Right atrium auricular region (tissue), 2 donors: Measurements from ENCODE around the gene MEAF6. TPM values are rescaled to one million over a fixed set of nuclear protein-coding genes. Genes with fewer than 3 reads are reported as not detected.
A peak's percentile ranks its signal among the peaks of the same experiment; 100 is the strongest.
"Not testable (repeated sequence)": the region's sequence is repeated elsewhere in the genome, so short reads cannot be mapped to it uniquely, and the experiment has no call there.

ENCODE experiments used
- DNase-seq: peaks from one replicate; pipeline ENCODE4 v3.0.0-alpha.2; 2019; ENCODE audit warnings: low spot score
- H3K27ac ChIP-seq, 2 donors: fragments of 200-600 bp; sonication (generic); 1 replicate in 1 of 2; 2 replicates in 1 of 2; pipeline ENCODE4 v1.5.1; 2016 to 2019
- H3K27me3 ChIP-seq, 2 donors: fragments of 200-600 bp; sonication (generic); one replicate each; pipeline versions ENCODE4 v1.5.1 to v1.6.0; 2017 to 2019
- H3K36me3 ChIP-seq: fragments of 200-600 bp; sonication (generic); one replicate; pipeline ENCODE4 v1.5.1; 2016
- H3K4me1 ChIP-seq, 2 donors: fragments of 200-600 bp; sonication (generic); one replicate each; pipeline versions ENCODE4 v1.5.1 to v1.6.0; 2017 to 2019
- H3K4me3 ChIP-seq, 2 donors: fragments of 200-600 bp; sonication (generic); 1 replicate in 1 of 2; 2 replicates in 1 of 2; pipeline ENCODE4 v1.5.1; 2017 to 2019; ENCODE audit warnings: mild to moderate bottlenecking in 1 of 2, moderate library complexity in 1 of 2
- H3K9me3 ChIP-seq, 2 donors: fragments of 200-600 bp; sonication (generic); one replicate each; pipeline ENCODE4 v1.5.1; 2019
- total RNA-seq, 2 donors: library from RNA; depleted of rRNA; stranded (reverse); fragments of >200 nt; gene quantifications; one replicate each; pipeline ENCODE4 v1.1.0, GENCODE V29; 2016
- TF ChIP-seq, protein P1 (sequence below), 2 donors: fragments of 200-600 bp; sonication (generic); IDR thresholded peaks; one replicate each; pipeline ENCODE4 v1.5.1; 2019; ENCODE audit warnings: antibody characterized with exemption in 2 of 2

The MEAF6 gene
- total RNA-seq, 2 donors from 2014 or later = 50.4 to 61.0 TPM

DNA sequence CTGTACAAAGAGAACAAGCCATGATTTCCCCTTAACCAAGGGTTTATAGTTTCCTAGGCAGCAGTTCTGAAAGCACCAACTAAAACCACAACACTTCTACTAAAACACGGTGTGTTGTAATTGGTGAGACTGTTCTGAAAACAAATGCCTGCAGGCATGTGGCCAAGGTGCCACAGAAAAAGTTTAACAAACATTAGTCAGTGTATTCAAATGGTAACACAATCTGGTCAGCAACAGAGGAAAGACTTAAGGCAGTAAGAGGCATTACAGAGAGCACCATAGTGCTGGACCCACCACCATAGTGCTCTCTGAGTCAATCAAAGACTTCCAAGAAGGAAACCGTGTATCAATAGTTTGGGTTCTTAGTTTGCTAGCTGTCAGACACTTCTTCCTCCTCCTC lies 22.8 kb upstream of the MEAF6 start:
- DNase-seq = no peak
- TF ChIP-seq, protein P1, sequence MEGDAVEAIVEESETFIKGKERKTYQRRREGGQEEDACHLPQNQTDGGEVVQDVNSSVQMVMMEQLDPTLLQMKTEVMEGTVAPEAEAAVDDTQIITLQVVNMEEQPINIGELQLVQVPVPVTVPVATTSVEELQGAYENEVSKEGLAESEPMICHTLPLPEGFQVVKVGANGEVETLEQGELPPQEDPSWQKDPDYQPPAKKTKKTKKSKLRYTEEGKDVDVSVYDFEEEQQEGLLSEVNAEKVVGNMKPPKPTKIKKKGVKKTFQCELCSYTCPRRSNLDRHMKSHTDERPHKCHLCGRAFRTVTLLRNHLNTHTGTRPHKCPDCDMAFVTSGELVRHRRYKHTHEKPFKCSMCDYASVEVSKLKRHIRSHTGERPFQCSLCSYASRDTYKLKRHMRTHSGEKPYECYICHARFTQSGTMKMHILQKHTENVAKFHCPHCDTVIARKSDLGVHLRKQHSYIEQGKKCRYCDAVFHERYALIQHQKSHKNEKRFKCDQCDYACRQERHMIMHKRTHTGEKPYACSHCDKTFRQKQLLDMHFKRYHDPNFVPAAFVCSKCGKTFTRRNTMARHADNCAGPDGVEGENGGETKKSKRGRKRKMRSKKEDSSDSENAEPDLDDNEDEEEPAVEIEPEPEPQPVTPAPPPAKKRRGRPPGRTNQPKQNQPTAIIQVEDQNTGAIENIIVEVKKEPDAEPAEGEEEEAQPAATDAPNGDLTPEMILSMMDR (IDR thresholded peaks at IDR 0.05) = no peak
- peaks cover 58% of the 10 kb centered on the region for H3K36me3 ChIP-seq
- no peaks in the 10 kb centered on the region for H3K9me3 ChIP-seq
- H3K27me3 ChIP-seq = no peaks in the 10 kb centered on the region
- H3K4me3 ChIP-seq = no peak overlapping the region
- H3K4me1 ChIP-seq = peaks cover 0 to 10% of the 10 kb centered on the region in 2 donors
- H3K27ac ChIP-seq = no peak overlapping the region

DNA sequence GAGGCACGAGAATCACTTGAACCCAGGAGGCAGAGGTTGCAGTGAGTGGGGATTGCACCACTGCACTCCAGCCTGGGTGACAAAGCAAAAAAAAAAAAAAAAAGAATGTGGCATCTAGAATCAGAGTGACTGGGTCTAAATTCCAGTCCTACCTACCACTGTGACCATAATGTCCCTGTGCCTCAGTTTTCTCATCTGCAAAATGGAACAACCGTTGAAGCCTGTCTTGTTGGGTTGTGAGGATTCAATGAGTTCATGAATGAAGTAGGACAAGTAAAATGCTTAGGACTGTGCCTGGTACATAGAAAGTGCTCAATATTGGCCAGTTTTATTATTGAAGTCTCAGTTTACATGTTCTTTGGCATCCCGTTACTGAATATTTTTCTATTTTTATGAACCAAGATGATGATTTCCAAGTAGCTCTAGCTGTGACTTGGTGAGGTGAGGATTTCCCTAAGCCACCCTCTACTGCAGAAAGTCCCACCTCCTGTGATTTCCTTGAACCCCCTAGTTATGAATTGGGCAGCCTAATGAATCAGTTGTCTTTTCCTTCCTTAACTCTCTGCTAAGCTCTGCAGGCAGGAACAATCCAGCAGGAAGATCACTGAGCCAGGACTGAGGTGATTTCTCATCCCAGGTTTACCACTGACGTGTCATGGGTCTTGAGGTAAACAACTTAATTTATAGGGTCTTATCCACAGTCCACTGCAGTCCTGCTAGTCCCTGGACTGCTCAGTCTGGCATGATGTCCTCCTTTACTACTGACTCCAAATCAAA lies 18.9 kb upstream of the MEAF6 start:
- Histone ChIP-seq H3K9me3 (no peaks in the 10 kb centered on the region), H3K36me3 (peaks cover 27% of the 10 kb centered on the region), H3K27me3 (no peaks in the 10 kb centered on the region), H3K4me1 (peaks cover 0 to 10% of the 10 kb centered on the region in 2 donors), H3K27ac (peak overlapping the region in 1 of 2 donors; percentile 60), H3K4me3 (no peak overlapping the region)
- TF ChIP-seq, protein P1 (IDR thresholded peaks at IDR 0.05) = no peak
- no peak for DNase-seq

DNA sequence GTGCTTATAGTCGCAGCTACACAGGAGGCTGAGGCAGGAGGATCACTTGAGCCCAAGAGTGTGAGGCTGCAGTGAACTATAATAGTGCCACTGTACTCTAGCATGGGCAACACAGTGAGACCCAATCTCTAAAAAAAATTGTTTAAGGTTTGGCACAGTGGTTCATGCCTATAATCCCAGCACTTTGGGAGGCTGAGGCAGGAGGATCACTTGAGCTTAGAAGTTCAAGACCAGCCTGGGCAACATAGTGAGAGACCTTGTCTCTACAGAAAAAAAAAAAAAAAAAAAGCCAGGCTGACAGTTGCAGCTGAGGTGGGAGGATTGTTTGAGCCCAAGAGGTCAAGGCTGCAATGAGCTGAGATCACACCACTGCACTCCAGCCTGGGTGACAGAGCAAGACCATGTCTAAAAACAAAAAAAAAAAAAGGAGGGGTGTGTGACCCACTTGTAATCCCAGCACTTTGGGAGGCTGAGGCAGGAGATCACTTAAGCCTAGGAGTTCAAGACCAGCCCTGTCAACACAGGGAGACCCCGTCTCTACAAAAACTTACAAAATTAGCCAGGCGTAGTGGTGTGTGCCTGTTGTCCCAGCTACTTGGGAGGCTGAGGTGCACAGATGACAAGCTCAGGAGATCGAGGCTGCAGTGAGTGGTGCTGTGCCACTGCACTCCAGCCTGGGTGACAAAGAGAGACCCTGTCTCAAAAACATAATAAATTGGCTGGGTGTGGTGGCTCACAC lies 18.0 kb upstream of the MEAF6 start:
- not testable (repeated sequence) for H3K9me3 ChIP-seq, H3K27me3 ChIP-seq, H3K4me1 ChIP-seq, H3K4me3 ChIP-seq, H3K27ac ChIP-seq
- peak; percentile 18 for DNase-seq
- H3K36me3 ChIP-seq = peaks cover 19% of the 10 kb centered on the region

DNA sequence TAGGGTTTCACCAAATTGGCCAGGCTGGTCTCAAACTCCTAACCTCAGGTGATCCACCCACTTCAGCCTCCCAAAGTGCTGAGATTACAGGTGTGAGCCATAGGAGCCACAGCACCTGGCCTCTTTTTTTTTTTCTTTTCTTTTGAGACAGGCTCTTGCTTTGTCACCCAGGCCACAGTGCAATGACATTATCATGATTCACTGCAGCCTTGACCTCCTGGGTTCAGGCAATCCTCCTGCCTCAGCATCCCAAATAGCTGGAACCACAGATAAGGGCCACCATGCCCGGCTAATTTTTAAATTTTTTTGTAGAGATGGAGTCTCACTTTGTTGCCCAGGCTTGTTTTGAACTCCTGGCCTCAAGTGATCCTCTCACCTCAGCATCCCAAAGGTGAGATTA lies 15.3 kb upstream of the MEAF6 start:
- not testable (repeated sequence) for H3K27ac ChIP-seq, H3K27me3 ChIP-seq, H3K9me3 ChIP-seq, H3K36me3 ChIP-seq, H3K4me1 ChIP-seq, H3K4me3 ChIP-seq
- peak; percentile 11 for DNase-seq

DNA sequence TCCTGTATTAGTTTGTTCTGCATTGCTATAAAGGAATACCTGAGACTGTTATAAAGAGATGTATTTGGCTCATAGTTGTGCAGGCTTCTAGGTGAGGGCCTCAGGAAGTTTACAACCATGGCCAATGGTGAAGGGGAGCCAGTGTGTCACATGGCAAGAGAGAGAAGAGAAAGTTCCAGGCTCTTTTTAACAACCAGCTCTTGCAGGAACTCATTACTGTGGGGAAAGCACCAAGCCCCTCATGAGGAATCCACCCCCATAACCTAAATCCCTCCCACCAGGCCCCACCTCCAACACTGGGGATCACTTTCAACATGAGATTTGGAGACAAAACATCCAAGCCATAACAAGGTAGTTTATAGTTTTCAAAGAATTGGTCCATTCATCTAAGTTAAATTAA lies 5.0 kb upstream of the MEAF6 start:
- H3K27me3 ChIP-seq = no peaks in the 10 kb centered on the region
- DNase-seq = peak; percentile 26
- no peaks in the 10 kb centered on the region for H3K9me3 ChIP-seq
- no peak overlapping the region for H3K4me3 ChIP-seq
- TF ChIP-seq, protein P1 (IDR thresholded peaks at IDR 0.05) = no peak
- no peaks in the 10 kb centered on the region for H3K36me3 ChIP-seq
- no peaks in the 10 kb centered on the region for H3K4me1 ChIP-seq
- no peak overlapping the region for H3K27ac ChIP-seq

DNA sequence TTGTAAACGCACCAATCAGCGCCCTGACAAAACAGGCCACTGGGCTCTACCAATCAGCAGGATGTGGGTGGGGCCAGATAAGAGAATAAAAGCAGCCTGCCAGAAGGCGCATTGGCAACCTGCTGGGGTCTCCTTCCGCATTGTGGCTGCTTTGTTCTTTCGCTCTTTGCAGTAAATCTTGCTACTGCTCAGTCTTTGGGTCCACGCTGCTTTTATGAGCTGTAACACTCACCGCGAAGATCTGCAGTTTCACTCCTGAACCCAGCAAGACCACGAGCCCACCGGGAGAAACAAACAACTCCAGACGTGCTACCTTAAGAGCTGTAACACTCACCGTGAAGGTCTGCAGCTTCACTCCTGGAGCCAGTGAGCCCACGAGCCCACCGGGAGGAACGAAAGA lies 4.4 kb upstream of the MEAF6 start:
- not testable (repeated sequence) for H3K36me3 ChIP-seq, H3K4me1 ChIP-seq, H3K4me3 ChIP-seq, H3K27me3 ChIP-seq, H3K9me3 ChIP-seq, H3K27ac ChIP-seq
- DNase-seq = peak; percentile 21

DNA sequence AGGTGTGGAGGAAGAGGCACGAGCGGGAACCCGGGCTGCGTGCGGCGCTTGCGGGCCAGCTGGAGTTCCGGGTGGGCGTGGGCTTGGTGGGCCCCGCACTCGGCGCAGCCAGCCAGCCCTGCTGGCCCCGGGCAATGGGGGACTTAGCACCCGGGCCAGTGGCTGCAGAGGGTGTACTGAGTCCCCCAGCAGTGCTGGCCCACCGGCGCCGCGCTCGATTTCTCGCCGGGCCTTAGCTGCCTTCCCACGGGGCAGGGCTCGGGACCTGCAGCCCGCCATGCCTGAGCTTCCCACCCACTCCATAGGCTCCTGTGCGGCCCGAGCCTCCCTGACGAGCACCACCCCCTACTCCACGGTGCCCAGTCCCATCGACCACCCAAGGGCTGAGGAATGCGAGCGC lies 3.7 kb upstream of the MEAF6 start:
- peak; percentile 43 for DNase-seq
- H3K9me3 ChIP-seq, H3K36me3 ChIP-seq, H3K4me3 ChIP-seq, H3K4me1 ChIP-seq, H3K27me3 ChIP-seq, H3K27ac ChIP-seq: not testable (repeated sequence)

DNA sequence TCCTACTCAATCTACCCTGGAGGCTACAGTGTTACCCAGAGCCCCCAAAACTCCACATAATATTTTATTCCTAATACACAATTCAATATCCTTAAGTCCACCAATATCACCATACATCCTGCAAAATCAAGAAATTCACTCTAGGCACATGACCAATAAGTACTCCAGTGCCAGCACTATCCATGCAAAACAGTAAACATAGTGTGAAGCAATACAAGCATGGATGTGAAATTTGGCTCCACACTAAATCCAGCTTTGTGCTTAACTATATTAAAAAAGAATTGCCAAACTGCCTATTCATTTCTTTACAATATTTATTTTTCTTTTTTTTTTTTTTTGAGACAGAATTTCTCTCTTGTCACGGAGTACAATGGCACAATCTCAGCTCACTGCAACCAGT lies 3.0 kb upstream of the MEAF6 start:
- Histone ChIP-seq H3K4me3 (no peak overlapping the region), H3K36me3 (no peaks in the 10 kb centered on the region), H3K4me1 (peaks cover 0 to 13% of the 10 kb centered on the region in 2 donors), H3K9me3 (no peaks in the 10 kb centered on the region), H3K27ac (no peak overlapping the region), H3K27me3 (no peaks in the 10 kb centered on the region)
- no peak for DNase-seq
- TF ChIP-seq, protein P1 (IDR thresholded peaks at IDR 0.05) = no peak
